Thyroid gland (tissue), 4 donors: ENCODE results near the gene KRTAP10-1. TPM values are rescaled to one million over a fixed set of nuclear protein-coding genes. Genes with fewer than 3 reads are reported as not detected.
A peak's percentile ranks its signal among the peaks of the same experiment; 100 is the strongest.

Experiments
- DNase-seq, 2 donors: peaks; one replicate each; pipeline ENCODE4 v3.0.0-alpha.2; 2019
- H3K27ac ChIP-seq, 3 donors: fragments of 200-600 bp; sonication (generic); 1 replicate in 2 of 3; 2 replicates in 1 of 3; pipeline ENCODE4 v1.5.1; 2016 to 2019; ENCODE audit warnings: mild to moderate bottlenecking in 1 of 3, moderate library complexity in 1 of 3
- H3K27me3 ChIP-seq: fragments of 200-600 bp; sonication (generic); one replicate; pipeline ENCODE4 v1.5.1; 2019
- H3K36me3 ChIP-seq, 2 donors: fragments of 200-600 bp; sonication (generic); one replicate each; pipeline ENCODE4 v1.5.1; 2016 to 2019
- H3K4me1 ChIP-seq, 2 donors: fragments of 200-600 bp; sonication (generic); one replicate each; pipeline ENCODE4 v1.5.1; 2017 to 2019
- H3K4me3 ChIP-seq, 3 donors: fragments of 200-600 bp; sonication (generic); replicated peaks in 1 of 3; 1 replicate in 2 of 3; 2 replicates in 1 of 3; pipeline ENCODE4 v1.5.1; 2016; ENCODE audit warnings: mild to moderate bottlenecking in 1 of 3
- H3K9me3 ChIP-seq: fragments of 200-600 bp; sonication (generic); one replicate; pipeline ENCODE4 v1.5.1; 2017
- POLR2A ChIP-seq, 2 donors: fragments of 450-650 bp; IDR thresholded peaks; one replicate each; pipeline ENCODE4 v1.6.1; 2017; ENCODE audit warnings: antibody characterized with exemption in 2 of 2, mild to moderate bottlenecking in 2 of 2, moderate library complexity in 1 of 2
- WGBS, 2 donors: methylation state at CpG; one replicate each; pipeline ENCODE4 v1.1.5; 2017; 5-methylcytosine and 5-hydroxymethylcytosine counted together
- intact Hi-C: fragments of 100-400 bp; cut with DNase I; formaldehyde crosslinking; loops from one replicate; pipeline ENCODE4 v1.15.1; 2023
- total RNA-seq, 4 donors: library from RNA; depleted of rRNA; stranded (reverse); fragments of >200 nt; gene quantifications; one replicate each; pipeline ENCODE4 v1.2.3, GENCODE V29; 2016
- TF ChIP-seq, protein P1 (sequence below), 6 experiments: fragments of 200-600 bp in 3 of 6; fragments of 450-650 bp in 3 of 6; sonication (generic) in 3 of 6; IDR thresholded peaks; one replicate each; pipeline ENCODE4 v1.5.1; 2016 to 2019; ENCODE audit warnings: antibody characterized with exemption in 6 of 6, mild to moderate bottlenecking in 2 of 6, inconsistent platforms in 1 of 6, moderate library complexity in 1 of 6

The KRTAP10-1 gene
- total RNA-seq, 4 donors from 2014 or later, result not detected

DNA sequence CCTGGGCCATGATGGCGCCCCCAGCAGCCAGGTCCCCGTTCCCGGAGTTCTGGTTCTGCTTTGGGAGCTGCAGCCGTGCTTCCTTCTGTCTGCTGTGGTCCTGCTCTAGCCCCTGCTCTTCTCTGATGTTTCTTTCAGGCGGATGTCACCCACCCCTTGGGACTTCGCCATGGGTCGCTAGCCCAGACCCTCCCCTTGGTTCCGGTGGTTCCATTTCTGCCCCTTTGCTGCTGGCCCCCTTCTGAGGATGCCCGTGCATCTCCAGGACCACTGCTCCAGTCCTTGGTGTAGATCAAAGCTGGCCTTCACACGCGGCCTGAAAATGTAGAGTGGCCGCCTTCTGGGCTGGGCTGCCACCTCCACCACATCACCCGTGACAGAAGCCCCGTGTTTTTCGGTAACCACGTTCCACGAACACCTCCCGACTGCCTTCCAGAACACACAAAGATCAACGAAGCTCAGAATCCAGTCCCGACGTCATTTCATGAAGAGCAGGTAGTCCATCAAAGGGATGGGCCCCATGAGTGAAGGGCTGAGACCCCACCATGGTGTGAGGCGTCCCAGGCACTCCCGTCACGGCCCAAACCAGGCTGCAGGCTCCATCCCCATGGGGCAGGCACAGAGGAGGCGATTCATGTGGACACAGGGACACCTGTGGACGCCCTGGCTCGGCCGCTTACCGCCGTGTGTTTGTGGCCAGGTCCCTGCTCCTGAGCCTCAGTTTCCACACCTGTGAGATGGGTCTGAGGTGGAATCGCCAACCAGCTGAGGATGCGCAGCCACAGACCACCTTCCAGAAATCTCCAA lies 24.4 kb downstream of the KRTAP10-1 start:
- Histone ChIP-seq H3K4me3 (no peak overlapping the region), H3K4me1 (peaks cover 3 to 4% of the 10 kb centered on the region in 2 donors), H3K27me3 (no peaks in the 10 kb centered on the region), H3K27ac (no peak overlapping the region), H3K36me3 (no peaks in the 10 kb centered on the region), H3K9me3 (no peaks in the 10 kb centered on the region)
- intact Hi-C loops, result no loop called here
- no peak for DNase-seq
- WGBS, 2 donors, result 91 to 94% methylated on average over 31 to 32 of the region's 32 CpGs
- TF ChIP-seq, protein P1, sequence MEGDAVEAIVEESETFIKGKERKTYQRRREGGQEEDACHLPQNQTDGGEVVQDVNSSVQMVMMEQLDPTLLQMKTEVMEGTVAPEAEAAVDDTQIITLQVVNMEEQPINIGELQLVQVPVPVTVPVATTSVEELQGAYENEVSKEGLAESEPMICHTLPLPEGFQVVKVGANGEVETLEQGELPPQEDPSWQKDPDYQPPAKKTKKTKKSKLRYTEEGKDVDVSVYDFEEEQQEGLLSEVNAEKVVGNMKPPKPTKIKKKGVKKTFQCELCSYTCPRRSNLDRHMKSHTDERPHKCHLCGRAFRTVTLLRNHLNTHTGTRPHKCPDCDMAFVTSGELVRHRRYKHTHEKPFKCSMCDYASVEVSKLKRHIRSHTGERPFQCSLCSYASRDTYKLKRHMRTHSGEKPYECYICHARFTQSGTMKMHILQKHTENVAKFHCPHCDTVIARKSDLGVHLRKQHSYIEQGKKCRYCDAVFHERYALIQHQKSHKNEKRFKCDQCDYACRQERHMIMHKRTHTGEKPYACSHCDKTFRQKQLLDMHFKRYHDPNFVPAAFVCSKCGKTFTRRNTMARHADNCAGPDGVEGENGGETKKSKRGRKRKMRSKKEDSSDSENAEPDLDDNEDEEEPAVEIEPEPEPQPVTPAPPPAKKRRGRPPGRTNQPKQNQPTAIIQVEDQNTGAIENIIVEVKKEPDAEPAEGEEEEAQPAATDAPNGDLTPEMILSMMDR (IDR thresholded peaks at IDR 0.05), result no peak
- no peak for TF ChIP-seq POLR2A (IDR thresholded peaks at IDR 0.05)

DNA sequence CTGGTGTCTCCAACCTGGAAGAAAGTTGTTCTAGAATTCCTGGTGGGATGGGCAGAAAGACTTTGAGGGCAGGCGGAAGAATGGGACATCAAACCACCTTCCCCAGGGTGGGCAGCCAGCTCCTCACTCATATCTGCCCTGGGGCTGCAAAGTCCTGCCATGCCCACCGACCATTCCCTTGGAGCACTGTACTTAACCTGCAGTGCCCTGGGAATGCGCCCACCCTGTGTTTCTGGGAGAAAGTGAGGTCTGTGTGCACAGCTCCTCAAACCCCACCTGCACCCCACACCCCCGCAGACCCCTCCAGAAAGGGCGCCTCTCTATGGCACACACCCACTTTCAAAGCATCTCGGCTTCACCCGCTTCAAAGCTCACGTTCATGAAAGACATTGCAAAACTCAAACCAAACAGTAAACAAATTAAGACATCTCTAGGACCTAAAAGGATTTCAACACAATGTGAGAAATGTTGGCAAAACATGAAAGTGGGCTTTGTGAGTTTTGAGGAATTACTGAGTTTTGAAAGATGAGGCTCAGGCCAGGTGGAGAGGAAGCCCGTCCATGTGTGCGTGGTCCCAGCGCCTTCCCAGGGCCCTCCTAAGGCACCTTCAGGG lies 25.1 kb downstream of the KRTAP10-1 start:
- peaks cover 10% of the 10 kb centered on the region in 2 donors for H3K4me1 ChIP-seq
- no peaks in the 10 kb centered on the region for H3K9me3 ChIP-seq
- no peak for DNase-seq
- no peak overlapping the region for H3K27ac ChIP-seq
- H3K36me3 ChIP-seq, result no peaks in the 10 kb centered on the region
- TF ChIP-seq POLR2A (IDR thresholded peaks at IDR 0.05), result no peak
- TF ChIP-seq, protein P1 (IDR thresholded peaks at IDR 0.05), result no peak
- no peaks in the 10 kb centered on the region for H3K27me3 ChIP-seq
- 87 to 88% methylated on average over 10 to 11 of the region's 11 CpGs for whole genome bisulfite sequencing, 2 donors
- no peak overlapping the region for H3K4me3 ChIP-seq
- intact Hi-C loops, result loop anchor here (5.0 kb wide), 1 partner anchor 277 kb away; no protein-coding TSS in a partner anchor

DNA sequence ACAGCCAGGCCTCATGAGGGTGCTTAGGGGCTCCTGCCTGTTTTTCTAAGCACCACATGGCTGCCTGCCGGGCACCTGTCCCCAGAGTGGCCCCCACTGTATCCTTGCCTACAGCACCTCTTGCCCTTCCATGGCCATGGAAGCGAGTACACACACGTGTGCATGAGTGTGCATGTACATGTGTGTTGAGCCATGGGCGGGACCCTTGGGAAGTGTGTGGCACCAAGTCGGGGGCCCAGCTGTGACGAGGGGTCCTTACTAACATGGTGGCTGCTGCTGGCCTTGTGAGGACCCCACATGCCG lies 25.8 kb downstream of the KRTAP10-1 start:
- Histone ChIP-seq H3K9me3 (no peaks in the 10 kb centered on the region), H3K4me3 (no peak overlapping the region), H3K27ac (no peak overlapping the region), H3K36me3 (no peaks in the 10 kb centered on the region), H3K27me3 (no peaks in the 10 kb centered on the region), H3K4me1 (peaks cover 12 to 13% of the 10 kb centered on the region in 2 donors)
- WGBS, 2 donors, result 92 to 95% methylated on average over 6 to 7 of the region's 7 CpGs
- DNase-seq, result no peak
- TF ChIP-seq, protein P1 (IDR thresholded peaks at IDR 0.05), result no peak
- no peak for TF ChIP-seq POLR2A (IDR thresholded peaks at IDR 0.05)
- intact Hi-C loops, result loop anchor here (5.0 kb wide), 1 partner anchor 278 kb away; no protein-coding TSS in a partner anchor

DNA sequence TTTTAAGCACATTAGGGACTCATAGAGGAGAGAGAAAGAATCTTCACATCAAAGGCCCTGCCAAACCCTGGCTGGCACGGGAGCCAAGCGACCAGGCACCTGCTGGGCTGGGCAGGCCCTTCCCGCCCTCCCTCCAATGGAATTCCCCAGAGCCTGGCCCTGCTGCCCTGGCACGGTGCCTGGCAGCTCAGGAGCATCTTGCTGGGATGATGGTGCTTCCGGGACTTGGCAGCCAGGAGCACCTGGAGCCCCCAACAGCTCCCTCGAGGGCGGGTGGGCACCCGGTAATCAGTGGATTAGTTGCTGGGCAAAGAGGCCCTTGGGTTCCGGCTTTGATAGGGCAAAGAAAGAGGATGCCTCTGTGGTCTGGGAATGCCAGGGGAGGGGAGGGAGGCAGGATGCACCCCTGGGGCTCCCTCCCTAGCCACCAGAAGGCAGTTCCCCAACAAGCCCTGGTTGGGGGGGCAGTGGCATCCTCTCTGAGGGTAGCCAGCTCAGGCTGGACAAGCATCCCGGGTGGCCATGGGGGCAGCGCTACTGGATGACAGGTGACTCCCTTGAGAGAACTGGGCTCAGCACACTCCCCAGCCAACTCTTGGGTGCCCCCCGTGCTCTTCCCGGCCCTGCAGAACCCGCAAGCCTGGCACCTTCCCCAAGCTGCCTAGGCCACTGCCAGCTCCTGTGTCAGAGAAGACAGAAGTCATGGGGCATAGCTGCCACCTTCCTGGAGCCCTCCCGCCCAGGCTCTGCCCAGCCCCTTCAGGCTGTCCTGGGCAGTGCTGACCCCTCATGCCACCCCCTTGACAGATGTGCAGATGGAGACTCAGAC lies 26.4 kb downstream of the KRTAP10-1 start:
- H3K9me3 ChIP-seq, result no peaks in the 10 kb centered on the region

More for the DNA sequence above, 26.4 kb downstream of the KRTAP10-1 start:
- WGBS, 2 donors, result 32 to 56% methylated on average over 4 to 9 of the region's 15 CpGs
- Histone ChIP-seq H3K27me3 (no peaks in the 10 kb centered on the region), H3K36me3 (no peaks in the 10 kb centered on the region), H3K4me3 (no peak overlapping the region), H3K4me1 (peaks cover 12 to 13% of the 10 kb centered on the region in 2 donors), H3K27ac (no peak overlapping the region)
- TF ChIP-seq POLR2A (IDR thresholded peaks at IDR 0.05), result no peak
- TF ChIP-seq, protein P1 (IDR thresholded peaks at IDR 0.05), result no peak
- DNase-seq, result peak; percentile 48 to 59
- intact Hi-C loops, result loop anchor here (5.0 kb wide), 1 partner anchor 279 kb away; no protein-coding TSS in a partner anchor
